Liver (tissue), 9 donors: ENCODE measurements around the gene AMPH. TPM values are rescaled to one million over a fixed set of nuclear protein-coding genes. Genes with fewer than 3 reads are reported as not detected.

Experiments used
- DNase-seq: peaks from one replicate; pipeline ENCODE4 v3.0.0-alpha.2; 2017; ENCODE audit warnings: low spot score
- H3K27ac ChIP-seq, 2 donors: one replicate each; pipeline ENCODE4 v1.7.0; 2013; ENCODE audit warnings: inconsistent platforms in 2 of 2, low read length in 2 of 2, control low read depth in 1 of 2, low read depth in 1 of 2, mild to moderate bottlenecking in 1 of 2
- H3K27me3 ChIP-seq, 4 donors: one replicate each; pipeline versions ENCODE4 v1.6.1 to v1.7.0; 2013; ENCODE audit warnings: low read length in 3 of 4, inconsistent platforms in 1 of 4, mild to moderate bottlenecking in 1 of 4, moderate library complexity in 1 of 4; ENCODE audit not compliant: control insufficient read depth in 4 of 4, insufficient read depth in 4 of 4
- H3K36me3 ChIP-seq, 4 donors: one replicate each; pipeline versions ENCODE4 v1.6.1 to v1.7.0; 2013; ENCODE audit warnings: low read length in 3 of 4, mild to moderate bottlenecking in 3 of 4, low read depth in 1 of 4, moderate library complexity in 1 of 4; ENCODE audit not compliant: control insufficient read depth in 4 of 4, insufficient read depth in 3 of 4
- H3K4me1 ChIP-seq, 4 donors: one replicate each; pipeline versions ENCODE4 v1.6.1 to v1.7.0; 2013; ENCODE audit warnings: low read length in 3 of 4, mild to moderate bottlenecking in 3 of 4, moderate library complexity in 1 of 4; ENCODE audit not compliant: control insufficient read depth in 4 of 4, insufficient read depth in 4 of 4
- H3K4me3 ChIP-seq, 3 donors: one replicate each; pipeline versions ENCODE4 v1.6.1 to v1.7.0; 2013; ENCODE audit warnings: low read length in 3 of 3, control low read depth in 1 of 3, low read depth in 1 of 3, mild to moderate bottlenecking in 1 of 3
- H3K9ac ChIP-seq, 2 donors: one replicate each; pipeline ENCODE4 v1.7.0; 2013; ENCODE audit warnings: low read length in 2 of 2, mild to moderate bottlenecking in 2 of 2, moderate library complexity in 2 of 2, control low read depth in 1 of 2, low read depth in 1 of 2
- H3K9me3 ChIP-seq, 4 donors: one replicate each; pipeline versions ENCODE4 v1.6.1 to v1.7.0; 2013; ENCODE audit warnings: low read length in 3 of 4; ENCODE audit not compliant: control insufficient read depth in 4 of 4
- EGR1 ChIP-seq, 2 donors: IDR thresholded peaks; 2 replicates each; pipeline ENCODE4 v1.6.1; 2016 to 2018; ENCODE audit warnings: antibody characterized with exemption in 2 of 2, low read depth in 2 of 2
- FOXA1 ChIP-seq: IDR thresholded peaks from 2 replicates; pipeline ENCODE4 v1.6.1; 2016; ENCODE audit warnings: antibody characterized with exemption
- FOXA2 ChIP-seq: IDR thresholded peaks from 2 replicates; pipeline ENCODE4 v1.6.1; 2016; ENCODE audit warnings: antibody characterized with exemption
- GABPA ChIP-seq, 2 donors: IDR thresholded peaks in 1 of 2; conservative IDR thresholded peaks in 1 of 2; 2 replicates each; pipeline ENCODE4 v1.6.1; 2016; ENCODE audit warnings: antibody characterized with exemption in 2 of 2, mild to moderate bottlenecking in 1 of 2, moderate library complexity in 1 of 2
- HNF4A ChIP-seq, 2 donors: conservative IDR thresholded peaks; 2 replicates each; pipeline ENCODE4 v1.6.1; 2016; ENCODE audit warnings: antibody characterized with exemption in 2 of 2, mild to moderate bottlenecking in 2 of 2
- HNF4G ChIP-seq: IDR thresholded peaks from 2 replicates; pipeline ENCODE4 v1.6.1; 2016; ENCODE audit warnings: antibody characterized with exemption
- JUND ChIP-seq, 2 donors: IDR thresholded peaks; 2 replicates each; pipeline ENCODE4 v1.6.1; 2016; ENCODE audit warnings: antibody characterized with exemption in 2 of 2
- NR2F2 ChIP-seq: IDR thresholded peaks from 2 replicates; pipeline ENCODE4 v1.6.1; 2016; ENCODE audit warnings: antibody characterized with exemption
- RAD21 ChIP-seq, 2 donors: IDR thresholded peaks; 2 replicates each; pipeline ENCODE4 v1.6.1; 2016; ENCODE audit warnings: antibody characterized with exemption in 2 of 2, mild to moderate bottlenecking in 2 of 2
- RXRA ChIP-seq, 2 donors: IDR thresholded peaks; 2 replicates each; pipeline ENCODE4 v1.6.1; 2017 to 2018; ENCODE audit warnings: antibody characterized with exemption in 2 of 2, mild to moderate bottlenecking in 1 of 2
- SP1 ChIP-seq: IDR thresholded peaks from 2 replicates; pipeline ENCODE4 v1.6.1; 2018; ENCODE audit warnings: antibody characterized with exemption, mild to moderate bottlenecking
- TAF1 ChIP-seq: conservative IDR thresholded peaks from 2 replicates; pipeline ENCODE4 v1.6.1; 2016; ENCODE audit warnings: antibody characterized with exemption, mild to moderate bottlenecking
- YY1 ChIP-seq: IDR thresholded peaks from 2 replicates; pipeline ENCODE4 v1.6.1; 2016; ENCODE audit warnings: antibody characterized with exemption, mild to moderate bottlenecking
- WGBS: extraction: QIAGEN DNeasy Blood & Tissue Kit; methylation state at CpG from one replicate; pipeline ENCODE4 v1.1.7; 2013; 5-methylcytosine and 5-hydroxymethylcytosine counted together
- polyA plus RNA-seq, 2 donors: library from polyadenylated mRNA; stranded (reverse) in 1 of 2; unstranded in 1 of 2; fragments of 200-250 nt in 1 of 2; fragments of >200 nt in 1 of 2; fragmentation: Nextera tagmentation in 1 of 2; extraction: Ambion mirVana in 1 of 2; gene quantifications; one replicate each; pipeline versions ENCODE4 v1.2.1 to v1.2.3, GENCODE V29; 2013 to 2015
- total RNA-seq, 2 donors: library from RNA; depleted of rRNA; stranded (reverse); fragments of >200 nt; gene quantifications; one replicate each; pipeline ENCODE4 v1.2.3, GENCODE V29; 2014
- TF ChIP-seq, protein P1 (sequence below): IDR thresholded peaks from 2 replicates; pipeline ENCODE4 v1.6.1; 2016; ENCODE audit warnings: antibody characterized with exemption, mild to moderate bottlenecking
- TF ChIP-seq, protein P2 (sequence below): IDR thresholded peaks from 2 replicates; pipeline ENCODE4 v1.6.1; 2016; ENCODE audit warnings: antibody characterized with exemption
- TF ChIP-seq, protein P3 (sequence below): IDR thresholded peaks from 2 replicates; pipeline ENCODE4 v1.6.1; 2016; ENCODE audit warnings: antibody characterized with exemption
- TF ChIP-seq, protein P4 (sequence below): fragments of 150-350 bp; IDR thresholded peaks from 2 replicates; pipeline ENCODE4 v1.5.1; 2017; ENCODE audit warnings: improper control_type of control experiment, low read depth, low read length; ENCODE audit not compliant: missing input control
- TF ChIP-seq, protein P5 (sequence below): IDR thresholded peaks from 2 replicates; pipeline ENCODE4 v1.6.1; 2016; ENCODE audit warnings: antibody characterized with exemption
- donor health status: healthy.
- donor health status: healthy.
- donor health status: healthy.
- donor health status: healthy.
- donor health status: healthy.

Gene AMPH
- total and polyA plus RNA-seq, 4 donors: 0.13 to 0.25 (median 0.20) TPM

DNA sequence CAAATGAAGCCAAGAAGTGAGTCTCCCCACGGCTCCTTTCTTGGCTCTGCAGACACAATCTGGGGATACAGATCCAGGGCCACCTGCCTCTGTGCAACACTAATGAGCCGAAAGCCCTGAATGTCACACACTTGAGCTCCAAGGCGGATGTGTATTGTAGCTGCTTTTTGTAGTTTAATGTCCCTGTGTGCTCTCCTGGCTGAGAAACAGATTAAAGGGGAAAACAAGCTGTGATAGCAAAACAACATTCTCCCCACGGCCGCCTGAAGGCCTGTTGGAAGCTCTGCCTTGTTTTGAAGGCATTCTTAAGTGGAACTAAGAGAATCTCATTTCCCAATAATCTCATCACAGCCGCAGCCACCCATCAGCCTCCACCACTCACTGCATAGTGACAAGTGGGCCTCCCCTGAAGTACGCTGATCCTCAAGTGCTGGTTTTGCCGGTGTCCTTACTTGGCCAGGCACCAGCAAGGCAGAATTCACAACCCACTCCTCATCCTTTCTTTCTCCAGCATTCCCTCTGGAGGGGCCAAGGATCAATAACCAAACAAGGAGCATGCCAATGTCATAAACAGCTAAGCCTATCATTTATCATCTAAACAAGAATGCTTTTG, 44.4 kb upstream of the AMPH start:
- Histone ChIP-seq H3K9ac (no peak overlapping the region), H3K27ac (no peak overlapping the region), H3K9me3 (no peaks in the 10 kb centered on the region), H3K27me3 (peaks cover 0 to 1% (median 0%) of the 10 kb centered on the region in 4 donors), H3K36me3 (no peaks in the 10 kb centered on the region), H3K4me1 (no peaks in the 10 kb centered on the region), H3K4me3 (no peak overlapping the region)
- WGBS: 58% methylated on average over 8 of the region's 8 CpGs
- TF ChIP-seq SP1: no peak
- no peak for TF ChIP-seq FOXA1
- TF ChIP-seq TAF1: no peak
- TF ChIP-seq RXRA (IDR thresholded peaks at IDR 0.05): no peak
- no peak for TF ChIP-seq RAD21 (IDR thresholded peaks at IDR 0.05)
- TF ChIP-seq, protein P1, sequence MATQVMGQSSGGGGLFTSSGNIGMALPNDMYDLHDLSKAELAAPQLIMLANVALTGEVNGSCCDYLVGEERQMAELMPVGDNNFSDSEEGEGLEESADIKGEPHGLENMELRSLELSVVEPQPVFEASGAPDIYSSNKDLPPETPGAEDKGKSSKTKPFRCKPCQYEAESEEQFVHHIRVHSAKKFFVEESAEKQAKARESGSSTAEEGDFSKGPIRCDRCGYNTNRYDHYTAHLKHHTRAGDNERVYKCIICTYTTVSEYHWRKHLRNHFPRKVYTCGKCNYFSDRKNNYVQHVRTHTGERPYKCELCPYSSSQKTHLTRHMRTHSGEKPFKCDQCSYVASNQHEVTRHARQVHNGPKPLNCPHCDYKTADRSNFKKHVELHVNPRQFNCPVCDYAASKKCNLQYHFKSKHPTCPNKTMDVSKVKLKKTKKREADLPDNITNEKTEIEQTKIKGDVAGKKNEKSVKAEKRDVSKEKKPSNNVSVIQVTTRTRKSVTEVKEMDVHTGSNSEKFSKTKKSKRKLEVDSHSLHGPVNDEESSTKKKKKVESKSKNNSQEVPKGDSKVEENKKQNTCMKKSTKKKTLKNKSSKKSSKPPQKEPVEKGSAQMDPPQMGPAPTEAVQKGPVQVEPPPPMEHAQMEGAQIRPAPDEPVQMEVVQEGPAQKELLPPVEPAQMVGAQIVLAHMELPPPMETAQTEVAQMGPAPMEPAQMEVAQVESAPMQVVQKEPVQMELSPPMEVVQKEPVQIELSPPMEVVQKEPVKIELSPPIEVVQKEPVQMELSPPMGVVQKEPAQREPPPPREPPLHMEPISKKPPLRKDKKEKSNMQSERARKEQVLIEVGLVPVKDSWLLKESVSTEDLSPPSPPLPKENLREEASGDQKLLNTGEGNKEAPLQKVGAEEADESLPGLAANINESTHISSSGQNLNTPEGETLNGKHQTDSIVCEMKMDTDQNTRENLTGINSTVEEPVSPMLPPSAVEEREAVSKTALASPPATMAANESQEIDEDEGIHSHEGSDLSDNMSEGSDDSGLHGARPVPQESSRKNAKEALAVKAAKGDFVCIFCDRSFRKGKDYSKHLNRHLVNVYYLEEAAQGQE: no peak
- TF ChIP-seq FOXA2: no peak
- TF ChIP-seq, protein P2, sequence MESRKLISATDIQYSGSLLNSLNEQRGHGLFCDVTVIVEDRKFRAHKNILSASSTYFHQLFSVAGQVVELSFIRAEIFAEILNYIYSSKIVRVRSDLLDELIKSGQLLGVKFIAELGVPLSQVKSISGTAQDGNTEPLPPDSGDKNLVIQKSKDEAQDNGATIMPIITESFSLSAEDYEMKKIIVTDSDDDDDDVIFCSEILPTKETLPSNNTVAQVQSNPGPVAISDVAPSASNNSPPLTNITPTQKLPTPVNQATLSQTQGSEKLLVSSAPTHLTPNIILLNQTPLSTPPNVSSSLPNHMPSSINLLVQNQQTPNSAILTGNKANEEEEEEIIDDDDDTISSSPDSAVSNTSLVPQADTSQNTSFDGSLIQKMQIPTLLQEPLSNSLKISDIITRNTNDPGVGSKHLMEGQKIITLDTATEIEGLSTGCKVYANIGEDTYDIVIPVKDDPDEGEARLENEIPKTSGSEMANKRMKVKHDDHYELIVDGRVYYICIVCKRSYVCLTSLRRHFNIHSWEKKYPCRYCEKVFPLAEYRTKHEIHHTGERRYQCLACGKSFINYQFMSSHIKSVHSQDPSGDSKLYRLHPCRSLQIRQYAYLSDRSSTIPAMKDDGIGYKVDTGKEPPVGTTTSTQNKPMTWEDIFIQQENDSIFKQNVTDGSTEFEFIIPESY: no peak
- no peak for TF ChIP-seq YY1
- TF ChIP-seq, protein P3, sequence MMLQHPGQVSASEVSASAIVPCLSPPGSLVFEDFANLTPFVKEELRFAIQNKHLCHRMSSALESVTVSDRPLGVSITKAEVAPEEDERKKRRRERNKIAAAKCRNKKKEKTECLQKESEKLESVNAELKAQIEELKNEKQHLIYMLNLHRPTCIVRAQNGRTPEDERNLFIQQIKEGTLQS: no peak
- TF ChIP-seq, protein P4, sequence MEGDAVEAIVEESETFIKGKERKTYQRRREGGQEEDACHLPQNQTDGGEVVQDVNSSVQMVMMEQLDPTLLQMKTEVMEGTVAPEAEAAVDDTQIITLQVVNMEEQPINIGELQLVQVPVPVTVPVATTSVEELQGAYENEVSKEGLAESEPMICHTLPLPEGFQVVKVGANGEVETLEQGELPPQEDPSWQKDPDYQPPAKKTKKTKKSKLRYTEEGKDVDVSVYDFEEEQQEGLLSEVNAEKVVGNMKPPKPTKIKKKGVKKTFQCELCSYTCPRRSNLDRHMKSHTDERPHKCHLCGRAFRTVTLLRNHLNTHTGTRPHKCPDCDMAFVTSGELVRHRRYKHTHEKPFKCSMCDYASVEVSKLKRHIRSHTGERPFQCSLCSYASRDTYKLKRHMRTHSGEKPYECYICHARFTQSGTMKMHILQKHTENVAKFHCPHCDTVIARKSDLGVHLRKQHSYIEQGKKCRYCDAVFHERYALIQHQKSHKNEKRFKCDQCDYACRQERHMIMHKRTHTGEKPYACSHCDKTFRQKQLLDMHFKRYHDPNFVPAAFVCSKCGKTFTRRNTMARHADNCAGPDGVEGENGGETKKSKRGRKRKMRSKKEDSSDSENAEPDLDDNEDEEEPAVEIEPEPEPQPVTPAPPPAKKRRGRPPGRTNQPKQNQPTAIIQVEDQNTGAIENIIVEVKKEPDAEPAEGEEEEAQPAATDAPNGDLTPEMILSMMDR: no peak
- no peak for TF ChIP-seq HNF4G
- TF ChIP-seq NR2F2: no peak
- TF ChIP-seq GABPA (IDR thresholded peaks at IDR 0.05 in 1 of 2, conservative IDR thresholded peaks at IDR 0.05 in 1 of 2): no peak
- no peak for TF ChIP-seq EGR1 (IDR thresholded peaks at IDR 0.05; ENCODE audit: low read depth in 2 of 2)
- TF ChIP-seq, protein P5, sequence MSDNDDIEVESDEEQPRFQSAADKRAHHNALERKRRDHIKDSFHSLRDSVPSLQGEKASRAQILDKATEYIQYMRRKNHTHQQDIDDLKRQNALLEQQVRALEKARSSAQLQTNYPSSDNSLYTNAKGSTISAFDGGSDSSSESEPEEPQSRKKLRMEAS: no peak
- no peak for TF ChIP-seq JUND (IDR thresholded peaks at IDR 0.05)
- no peak for TF ChIP-seq HNF4A (conservative IDR thresholded peaks at IDR 0.05)
- DNase-seq: no peak
